Activated CD4-positive, CD25-positive, alpha-beta regulatory T cell treated with anti-CD3 and anti-CD28 coated beads, Interleukin-2, amount 50 U/mL, for 72 hours (primary cell): ENCODE data around the gene TCEAL1.
"Not testable (repeated sequence)": the region's sequence is repeated elsewhere in the genome, so short reads cannot be mapped to it uniquely, and the experiment has no call there.

Source experiments
- DNase-seq: peaks from one replicate; pipeline ENCODE4 v3.0.0; 2021

The TCEAL1 gene

GRCh38 chrX:103628386-103629317 lies at the start of gene TCEAL1:
Gene TCEAL1 (plus strand): TSS chrX:103628975. CDS start chrX:103629917, 942 bp downstream.
- DNase-seq = peak; percentile 40

- DNase-seq = no peak
These were observed 44.2 kb upstream of the TCEAL1 start for GRCh38 chrX:103584596-103584995.

- DNase-seq = peak; percentile 44
These were observed 43.1 kb upstream of the TCEAL1 start, which contains the start of gene TCEAL4 for GRCh38 chrX:103585411-103586313. Gene TCEAL4 (plus strand): TSS chrX:103585515. CDS start chrX:103586676, 1,161 bp downstream.

GRCh38 chrX:103586314-103586646 lies 42.5 kb upstream of the TCEAL1 start:
- DNase-seq = no peak

- no peak for DNase-seq
These were observed 42.1 kb upstream of the TCEAL1 start for GRCh38 chrX:103586659-103587058.

- DNase-seq = not testable (repeated sequence)
These were observed 36.5 kb upstream of the TCEAL1 start for GRCh38 chrX:103592295-103592694.

- DNase-seq = not testable (repeated sequence)
These were observed 33.6 kb upstream of the TCEAL1 start for GRCh38 chrX:103595202-103595601.

GRCh38 chrX:103607364-103608305 lies 21.1 kb upstream of the TCEAL1 start, which contains the start of gene TCEAL3:
Gene TCEAL3 (plus strand): TSS chrX:103607963. CDS start chrX:103609065, 1,102 bp downstream.
- DNase-seq = peak; percentile 43

- no peak for DNase-seq
These were observed 20.3 kb upstream of the TCEAL1 start for GRCh38 chrX:103608306-103608963.

GRCh38 chrX:103610282-103610681 lies 18.5 kb upstream of the TCEAL1 start:
- DNase-seq = no peak

- DNase-seq = no peak
These were observed 15.3 kb upstream of the TCEAL1 start for GRCh38 chrX:103613362-103613890.

GRCh38 chrX:103614999-103615398 lies 13.8 kb upstream of the TCEAL1 start:
- no peak for DNase-seq

GRCh38 chrX:103615781-103616371 lies 12.9 kb upstream of the TCEAL1 start:
- DNase-seq = no peak

GRCh38 chrX:103616676-103617186 lies 12.0 kb upstream of the TCEAL1 start:
- DNase-seq = no peak

GRCh38 chrX:103624111-103624510 lies 4.7 kb upstream of the TCEAL1 start:
- no peak for DNase-seq

- no peak for DNase-seq
These were observed 1.9 kb upstream of the TCEAL1 start for GRCh38 chrX:103626855-103627254.

- no peak for DNase-seq
These were observed 769 bp downstream of the TCEAL1 start for GRCh38 chrX:103629318-103630170.

GRCh38 chrX:103630171-103630511 lies 1.4 kb downstream of the TCEAL1 start:
- no peak for DNase-seq

GRCh38 chrX:103631145-103631544 lies 2.4 kb downstream of the TCEAL1 start:
- no peak for DNase-seq

GRCh38 chrX:103635436-103635835 lies 6.7 kb downstream of the TCEAL1 start:
- no peak for DNase-seq
